Liver (tissue), 9 donors: ENCODE results near the gene F2R. TPM values are rescaled to one million over a fixed set of nuclear protein-coding genes. Genes with fewer than 3 reads are reported as not detected.

Source experiments
- DNase-seq: peaks from one replicate; pipeline ENCODE4 v3.0.0-alpha.2; 2017; ENCODE audit warnings: low spot score
- H3K27ac ChIP-seq, 2 donors: one replicate each; pipeline ENCODE4 v1.7.0; 2013; ENCODE audit warnings: inconsistent platforms in 2 of 2, low read length in 2 of 2, control low read depth in 1 of 2, low read depth in 1 of 2, mild to moderate bottlenecking in 1 of 2
- H3K27me3 ChIP-seq, 4 donors: one replicate each; pipeline versions ENCODE4 v1.6.1 to v1.7.0; 2013; ENCODE audit warnings: low read length in 3 of 4, inconsistent platforms in 1 of 4, mild to moderate bottlenecking in 1 of 4, moderate library complexity in 1 of 4; ENCODE audit not compliant: control insufficient read depth in 4 of 4, insufficient read depth in 4 of 4
- H3K36me3 ChIP-seq, 4 donors: one replicate each; pipeline versions ENCODE4 v1.6.1 to v1.7.0; 2013; ENCODE audit warnings: low read length in 3 of 4, mild to moderate bottlenecking in 3 of 4, low read depth in 1 of 4, moderate library complexity in 1 of 4; ENCODE audit not compliant: control insufficient read depth in 4 of 4, insufficient read depth in 3 of 4
- H3K4me1 ChIP-seq, 4 donors: one replicate each; pipeline versions ENCODE4 v1.6.1 to v1.7.0; 2013; ENCODE audit warnings: low read length in 3 of 4, mild to moderate bottlenecking in 3 of 4, moderate library complexity in 1 of 4; ENCODE audit not compliant: control insufficient read depth in 4 of 4, insufficient read depth in 4 of 4
- H3K4me3 ChIP-seq, 3 donors: one replicate each; pipeline versions ENCODE4 v1.6.1 to v1.7.0; 2013; ENCODE audit warnings: low read length in 3 of 3, control low read depth in 1 of 3, low read depth in 1 of 3, mild to moderate bottlenecking in 1 of 3
- H3K9ac ChIP-seq, 2 donors: one replicate each; pipeline ENCODE4 v1.7.0; 2013; ENCODE audit warnings: low read length in 2 of 2, mild to moderate bottlenecking in 2 of 2, moderate library complexity in 2 of 2, control low read depth in 1 of 2, low read depth in 1 of 2
- H3K9me3 ChIP-seq, 4 donors: one replicate each; pipeline versions ENCODE4 v1.6.1 to v1.7.0; 2013; ENCODE audit warnings: low read length in 3 of 4; ENCODE audit not compliant: control insufficient read depth in 4 of 4
- ATF3 ChIP-seq: IDR thresholded peaks from 2 replicates; pipeline ENCODE4 v1.6.1; 2016; ENCODE audit warnings: antibody characterized with exemption
- EGR1 ChIP-seq, 2 donors: IDR thresholded peaks; 2 replicates each; pipeline ENCODE4 v1.6.1; 2016 to 2018; ENCODE audit warnings: antibody characterized with exemption in 2 of 2, low read depth in 2 of 2
- FOXA2 ChIP-seq: IDR thresholded peaks from 2 replicates; pipeline ENCODE4 v1.6.1; 2016; ENCODE audit warnings: antibody characterized with exemption
- GABPA ChIP-seq, 2 donors: IDR thresholded peaks in 1 of 2; conservative IDR thresholded peaks in 1 of 2; 2 replicates each; pipeline ENCODE4 v1.6.1; 2016; ENCODE audit warnings: antibody characterized with exemption in 2 of 2, mild to moderate bottlenecking in 1 of 2, moderate library complexity in 1 of 2
- HNF4A ChIP-seq, 2 donors: conservative IDR thresholded peaks; 2 replicates each; pipeline ENCODE4 v1.6.1; 2016; ENCODE audit warnings: antibody characterized with exemption in 2 of 2, mild to moderate bottlenecking in 2 of 2
- HNF4G ChIP-seq: IDR thresholded peaks from 2 replicates; pipeline ENCODE4 v1.6.1; 2016; ENCODE audit warnings: antibody characterized with exemption
- JUND ChIP-seq, 2 donors: IDR thresholded peaks; 2 replicates each; pipeline ENCODE4 v1.6.1; 2016; ENCODE audit warnings: antibody characterized with exemption in 2 of 2
- NR2F2 ChIP-seq: IDR thresholded peaks from 2 replicates; pipeline ENCODE4 v1.6.1; 2016; ENCODE audit warnings: antibody characterized with exemption
- RAD21 ChIP-seq, 2 donors: IDR thresholded peaks; 2 replicates each; pipeline ENCODE4 v1.6.1; 2016; ENCODE audit warnings: antibody characterized with exemption in 2 of 2, mild to moderate bottlenecking in 2 of 2
- RXRA ChIP-seq, 2 donors: IDR thresholded peaks; 2 replicates each; pipeline ENCODE4 v1.6.1; 2017 to 2018; ENCODE audit warnings: antibody characterized with exemption in 2 of 2, mild to moderate bottlenecking in 1 of 2
- SP1 ChIP-seq: IDR thresholded peaks from 2 replicates; pipeline ENCODE4 v1.6.1; 2018; ENCODE audit warnings: antibody characterized with exemption, mild to moderate bottlenecking
- TAF1 ChIP-seq: conservative IDR thresholded peaks from 2 replicates; pipeline ENCODE4 v1.6.1; 2016; ENCODE audit warnings: antibody characterized with exemption, mild to moderate bottlenecking
- YY1 ChIP-seq: IDR thresholded peaks from 2 replicates; pipeline ENCODE4 v1.6.1; 2016; ENCODE audit warnings: antibody characterized with exemption, mild to moderate bottlenecking
- WGBS: extraction: QIAGEN DNeasy Blood & Tissue Kit; methylation state at CpG from one replicate; pipeline ENCODE4 v1.1.7; 2013; 5-methylcytosine and 5-hydroxymethylcytosine counted together
- polyA plus RNA-seq, 2 donors: library from polyadenylated mRNA; stranded (reverse) in 1 of 2; unstranded in 1 of 2; fragments of 200-250 nt in 1 of 2; fragments of >200 nt in 1 of 2; fragmentation: Nextera tagmentation in 1 of 2; extraction: Ambion mirVana in 1 of 2; gene quantifications; one replicate each; pipeline versions ENCODE4 v1.2.1 to v1.2.3, GENCODE V29; 2013 to 2015
- total RNA-seq, 2 donors: library from RNA; depleted of rRNA; stranded (reverse); fragments of >200 nt; gene quantifications; one replicate each; pipeline ENCODE4 v1.2.3, GENCODE V29; 2014
- TF ChIP-seq, protein P1 (sequence below): IDR thresholded peaks from 2 replicates; pipeline ENCODE4 v1.6.1; 2016; ENCODE audit warnings: antibody characterized with exemption
- TF ChIP-seq, protein P2 (sequence below): fragments of 150-350 bp; IDR thresholded peaks from 2 replicates; pipeline ENCODE4 v1.5.1; 2017; ENCODE audit warnings: improper control_type of control experiment, low read depth, low read length; ENCODE audit not compliant: missing input control
- TF ChIP-seq, protein P3 (sequence below): IDR thresholded peaks from 2 replicates; pipeline ENCODE4 v1.6.1; 2016; ENCODE audit warnings: antibody characterized with exemption
- TF ChIP-seq, protein P4 (sequence below): IDR thresholded peaks from 2 replicates; pipeline ENCODE4 v1.6.1; 2016; ENCODE audit warnings: antibody characterized with exemption, mild to moderate bottlenecking
- donor health status: healthy.
- donor health status: healthy.
- donor health status: healthy.
- donor health status: healthy.
- donor health status: healthy.

F2R gene
- total and polyA plus RNA-seq, 4 donors: 5.9 to 18.7 (median 9.5) TPM

- no peak for DNase-seq
- 84% methylated on average over 4 of the region's 4 CpGs for WGBS
- H3K27ac ChIP-seq: no peak overlapping the region
- TF ChIP-seq RAD21 (IDR thresholded peaks at IDR 0.05): no peak
- TF ChIP-seq, protein P1, sequence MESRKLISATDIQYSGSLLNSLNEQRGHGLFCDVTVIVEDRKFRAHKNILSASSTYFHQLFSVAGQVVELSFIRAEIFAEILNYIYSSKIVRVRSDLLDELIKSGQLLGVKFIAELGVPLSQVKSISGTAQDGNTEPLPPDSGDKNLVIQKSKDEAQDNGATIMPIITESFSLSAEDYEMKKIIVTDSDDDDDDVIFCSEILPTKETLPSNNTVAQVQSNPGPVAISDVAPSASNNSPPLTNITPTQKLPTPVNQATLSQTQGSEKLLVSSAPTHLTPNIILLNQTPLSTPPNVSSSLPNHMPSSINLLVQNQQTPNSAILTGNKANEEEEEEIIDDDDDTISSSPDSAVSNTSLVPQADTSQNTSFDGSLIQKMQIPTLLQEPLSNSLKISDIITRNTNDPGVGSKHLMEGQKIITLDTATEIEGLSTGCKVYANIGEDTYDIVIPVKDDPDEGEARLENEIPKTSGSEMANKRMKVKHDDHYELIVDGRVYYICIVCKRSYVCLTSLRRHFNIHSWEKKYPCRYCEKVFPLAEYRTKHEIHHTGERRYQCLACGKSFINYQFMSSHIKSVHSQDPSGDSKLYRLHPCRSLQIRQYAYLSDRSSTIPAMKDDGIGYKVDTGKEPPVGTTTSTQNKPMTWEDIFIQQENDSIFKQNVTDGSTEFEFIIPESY: no peak
- no peak for TF ChIP-seq EGR1 (IDR thresholded peaks at IDR 0.05; ENCODE audit: low read depth in 2 of 2)
- TF ChIP-seq RXRA (IDR thresholded peaks at IDR 0.05): no peak
- TF ChIP-seq NR2F2: no peak
- TF ChIP-seq, protein P2, sequence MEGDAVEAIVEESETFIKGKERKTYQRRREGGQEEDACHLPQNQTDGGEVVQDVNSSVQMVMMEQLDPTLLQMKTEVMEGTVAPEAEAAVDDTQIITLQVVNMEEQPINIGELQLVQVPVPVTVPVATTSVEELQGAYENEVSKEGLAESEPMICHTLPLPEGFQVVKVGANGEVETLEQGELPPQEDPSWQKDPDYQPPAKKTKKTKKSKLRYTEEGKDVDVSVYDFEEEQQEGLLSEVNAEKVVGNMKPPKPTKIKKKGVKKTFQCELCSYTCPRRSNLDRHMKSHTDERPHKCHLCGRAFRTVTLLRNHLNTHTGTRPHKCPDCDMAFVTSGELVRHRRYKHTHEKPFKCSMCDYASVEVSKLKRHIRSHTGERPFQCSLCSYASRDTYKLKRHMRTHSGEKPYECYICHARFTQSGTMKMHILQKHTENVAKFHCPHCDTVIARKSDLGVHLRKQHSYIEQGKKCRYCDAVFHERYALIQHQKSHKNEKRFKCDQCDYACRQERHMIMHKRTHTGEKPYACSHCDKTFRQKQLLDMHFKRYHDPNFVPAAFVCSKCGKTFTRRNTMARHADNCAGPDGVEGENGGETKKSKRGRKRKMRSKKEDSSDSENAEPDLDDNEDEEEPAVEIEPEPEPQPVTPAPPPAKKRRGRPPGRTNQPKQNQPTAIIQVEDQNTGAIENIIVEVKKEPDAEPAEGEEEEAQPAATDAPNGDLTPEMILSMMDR: no peak
- no peak for TF ChIP-seq HNF4G
- TF ChIP-seq TAF1: no peak
- TF ChIP-seq GABPA (IDR thresholded peaks at IDR 0.05 in 1 of 2, conservative IDR thresholded peaks at IDR 0.05 in 1 of 2): no peak
- TF ChIP-seq SP1: no peak
- TF ChIP-seq HNF4A (conservative IDR thresholded peaks at IDR 0.05): no peak
- TF ChIP-seq JUND (IDR thresholded peaks at IDR 0.05): no peak
- TF ChIP-seq ATF3: no peak
- TF ChIP-seq FOXA2: no peak
- TF ChIP-seq, protein P3, sequence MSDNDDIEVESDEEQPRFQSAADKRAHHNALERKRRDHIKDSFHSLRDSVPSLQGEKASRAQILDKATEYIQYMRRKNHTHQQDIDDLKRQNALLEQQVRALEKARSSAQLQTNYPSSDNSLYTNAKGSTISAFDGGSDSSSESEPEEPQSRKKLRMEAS: no peak
- no peak for TF ChIP-seq YY1
- TF ChIP-seq, protein P4, sequence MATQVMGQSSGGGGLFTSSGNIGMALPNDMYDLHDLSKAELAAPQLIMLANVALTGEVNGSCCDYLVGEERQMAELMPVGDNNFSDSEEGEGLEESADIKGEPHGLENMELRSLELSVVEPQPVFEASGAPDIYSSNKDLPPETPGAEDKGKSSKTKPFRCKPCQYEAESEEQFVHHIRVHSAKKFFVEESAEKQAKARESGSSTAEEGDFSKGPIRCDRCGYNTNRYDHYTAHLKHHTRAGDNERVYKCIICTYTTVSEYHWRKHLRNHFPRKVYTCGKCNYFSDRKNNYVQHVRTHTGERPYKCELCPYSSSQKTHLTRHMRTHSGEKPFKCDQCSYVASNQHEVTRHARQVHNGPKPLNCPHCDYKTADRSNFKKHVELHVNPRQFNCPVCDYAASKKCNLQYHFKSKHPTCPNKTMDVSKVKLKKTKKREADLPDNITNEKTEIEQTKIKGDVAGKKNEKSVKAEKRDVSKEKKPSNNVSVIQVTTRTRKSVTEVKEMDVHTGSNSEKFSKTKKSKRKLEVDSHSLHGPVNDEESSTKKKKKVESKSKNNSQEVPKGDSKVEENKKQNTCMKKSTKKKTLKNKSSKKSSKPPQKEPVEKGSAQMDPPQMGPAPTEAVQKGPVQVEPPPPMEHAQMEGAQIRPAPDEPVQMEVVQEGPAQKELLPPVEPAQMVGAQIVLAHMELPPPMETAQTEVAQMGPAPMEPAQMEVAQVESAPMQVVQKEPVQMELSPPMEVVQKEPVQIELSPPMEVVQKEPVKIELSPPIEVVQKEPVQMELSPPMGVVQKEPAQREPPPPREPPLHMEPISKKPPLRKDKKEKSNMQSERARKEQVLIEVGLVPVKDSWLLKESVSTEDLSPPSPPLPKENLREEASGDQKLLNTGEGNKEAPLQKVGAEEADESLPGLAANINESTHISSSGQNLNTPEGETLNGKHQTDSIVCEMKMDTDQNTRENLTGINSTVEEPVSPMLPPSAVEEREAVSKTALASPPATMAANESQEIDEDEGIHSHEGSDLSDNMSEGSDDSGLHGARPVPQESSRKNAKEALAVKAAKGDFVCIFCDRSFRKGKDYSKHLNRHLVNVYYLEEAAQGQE: no peak
- H3K36me3 ChIP-seq: peaks cover 0 to 2% (median 0%) of the 10 kb centered on the region in 4 donors
- H3K9ac ChIP-seq: no peak overlapping the region
- H3K9me3 ChIP-seq: peaks cover 0 to 4% (median 2%) of the 10 kb centered on the region in 4 donors
- H3K27me3 ChIP-seq: no peaks in the 10 kb centered on the region
- no peaks in the 10 kb centered on the region for H3K4me1 ChIP-seq
- H3K4me3 ChIP-seq: no peak overlapping the region
These were observed 8.9 kb downstream of the F2R start for GRCh38 chr5:76724871-76725270.
